ENCODE results near the gene PIP4P1.
"Not testable (repeated sequence)": the region's sequence is repeated elsewhere in the genome, so short reads cannot be mapped to it uniquely, and the experiment has no call there.

- TF ChIP-seq CTCF (conservative IDR thresholded peaks at IDR 0.05; ENCODE audit: low read depth in 2 of 2); POLR2AphosphoS5 (IDR thresholded peaks at IDR 0.05; ENCODE audit: low read depth); EZH2phosphoT487 (IDR thresholded peaks at IDR 0.05; ENCODE audit: unreplicated experiment); EZH2 (IDR thresholded peaks at IDR 0.05; ENCODE audit: low read depth, unreplicated experiment): not testable (repeated sequence)
Measured at GRCh38 chr14:20506752-20507151, 45.5 kb upstream of the PIP4P1 start.

Data from GM23338 (cell line).